Activated CD8-positive, alpha-beta T cell treated with anti-CD3 and anti-CD28 coated beads, Interleukin-2, amount 10 ng/mL, durations not matched to agents 7 days and 5 days (primary cell): ENCODE data around the gene PRXL2A. TPM values are rescaled to one million over a fixed set of nuclear protein-coding genes. Genes with fewer than 3 reads are reported as not detected.
A peak's percentile ranks its signal among the peaks of the same experiment; 100 is the strongest.
"Not testable (repeated sequence)": the region's sequence is repeated elsewhere in the genome, so short reads cannot be mapped to it uniquely, and the experiment has no call there.

Source experiments
- ATAC-seq: fragments of 150-1000 bp; cut with Tn5 transposase; one replicate; pipeline ENCODE4 v1.10.0; 2021; ENCODE audit warnings: moderate library complexity
- CTCF ChIA-PET: fragments of 350-600 bp; sonication (Branson Sonifier 250); formaldehyde crosslinking; loops from one replicate; lab custom pipeline; 2021; ENCODE audit warnings: antibody characterized with exemption; lab: Charles Lee
- POLR2A ChIA-PET: fragments of 350-600 bp; sonication (Branson Sonifier 250); formaldehyde crosslinking; loops from one replicate; lab custom pipeline; 2021; ENCODE audit warnings: antibody characterized with exemption; lab: Charles Lee
- DNase-seq: peaks from one replicate; pipeline ENCODE4 v3.0.0-alpha.2; 2020
- H3K27ac Mint-ChIP-seq: one replicate; pipeline ENCODE4 v1.8.0; 2021; ENCODE audit warnings: mild to moderate bottlenecking, mixed read lengths
- H3K27me3 Mint-ChIP-seq: one replicate; pipeline ENCODE4 v1.8.0; 2021; ENCODE audit warnings: low read depth, mixed read lengths
- H3K36me3 Mint-ChIP-seq: one replicate; pipeline ENCODE4 v1.8.0; 2021; ENCODE audit warnings: low read depth, mixed read lengths
- H3K4me1 Mint-ChIP-seq: one replicate; pipeline ENCODE4 v1.8.0; 2021; ENCODE audit warnings: low read depth, mixed read lengths
- H3K4me3 Mint-ChIP-seq: one replicate; pipeline ENCODE4 v1.8.0; 2021; ENCODE audit warnings: mild to moderate bottlenecking, mixed read lengths
- H3K9me3 Mint-ChIP-seq: one replicate; pipeline ENCODE4 v1.8.0; 2022; ENCODE audit warnings: mixed read lengths; ENCODE audit not compliant: insufficient read depth
- total RNA-seq, 2 experiments: library from RNA; stranded (reverse); gene quantifications; one replicate each; pipeline ENCODE4 v1.2.3, GENCODE V29; 2021

Gene PRXL2A
- total RNA-seq, 2 experiments from 2014 or later: 14.9 to 15.3 TPM

- ATAC-seq, POLR2A ChIA-PET: not testable (repeated sequence)
Measured at GRCh38 chr10:80480373-80480772, 72.0 kb downstream of the PRXL2A start.

GRCh38 chr10:80480852-80481251, 72.5 kb downstream of the PRXL2A start:
- Mint-ChIP-seq H3K4me3 (no peak overlapping the region), H3K9me3 (no peaks in the 10 kb centered on the region), H3K27ac (no peak overlapping the region), H3K4me1 (peaks cover 76% of the 10 kb centered on the region), H3K36me3 (peaks cover 75% of the 10 kb centered on the region), H3K27me3 (no peaks in the 10 kb centered on the region)
- POLR2A ChIA-PET: no interaction called here
- ATAC-seq (no peak), DNase-seq (no peak)
- CTCF ChIA-PET: interaction anchor here (1.1 to 2.1 kb wide), 2 partner anchors 24 to 36 kb away, joined by 4 to 9 read pairs; no protein-coding TSS in a partner anchor

More at GRCh38 chr10:80480373-80480772, 72.0 kb downstream of the PRXL2A start:
- not testable (repeated sequence) for H3K9me3 Mint-ChIP-seq, DNase-seq, H3K27ac Mint-ChIP-seq, H3K4me3 Mint-ChIP-seq, H3K27me3 Mint-ChIP-seq
- CTCF ChIA-PET: interaction anchor here (2.1 kb wide), 1 partner anchor 25 kb away, joined by 9 read pairs; no protein-coding TSS in a partner anchor
- Mint-ChIP-seq H3K4me1 (peaks cover 76% of the 10 kb centered on the region), H3K36me3 (peaks cover 74% of the 10 kb centered on the region)

GRCh38 chr10:80484243-80484642, 75.9 kb downstream of the PRXL2A start:
- ChIA-PET CTCF (interaction anchor here (0.9 to 2.4 kb wide), 7 partner anchors 13 to 106 kb away, joined by 3 to 13 read pairs (median 7); no protein-coding TSS in a partner anchor), POLR2A (interaction anchor here (1.4 to 9.7 kb wide), 3 partner anchors 14 to 25 kb away, joined by 3 to 67 read pairs (median 18); no protein-coding TSS in a partner anchor)
- H3K4me1 Mint-ChIP-seq: peaks cover 88% of the 10 kb centered on the region
- no peak for DNase-seq
- H3K27me3 Mint-ChIP-seq: no peaks in the 10 kb centered on the region
- H3K9me3 Mint-ChIP-seq: no peaks in the 10 kb centered on the region
- H3K36me3 Mint-ChIP-seq: peaks cover 65% of the 10 kb centered on the region
- peak overlapping the region; percentile 74 for H3K4me3 Mint-ChIP-seq
- H3K27ac Mint-ChIP-seq: peak overlapping the region; percentile 94
- no peak for ATAC-seq

- H3K36me3 Mint-ChIP-seq: peaks cover 66% of the 10 kb centered on the region
- ChIA-PET CTCF (interaction anchor here (1.2 to 2.6 kb wide), 6 partner anchors 10 to 40 kb away, joined by 4 to 13 read pairs (median 8); no protein-coding TSS in a partner anchor), POLR2A (interaction anchor here (1.4 to 9.7 kb wide), 3 partner anchors 13 to 25 kb away, joined by 3 to 67 read pairs (median 18); no protein-coding TSS in a partner anchor)
- H3K27ac Mint-ChIP-seq: peak overlapping the region; percentile 94
- H3K4me1 Mint-ChIP-seq: peaks cover 92% of the 10 kb centered on the region
- ATAC-seq: no peak
- no peaks in the 10 kb centered on the region for H3K27me3 Mint-ChIP-seq
- H3K4me3 Mint-ChIP-seq: peak overlapping the region; percentile 74
- no peaks in the 10 kb centered on the region for H3K9me3 Mint-ChIP-seq
- no peak for DNase-seq
Measured at GRCh38 chr10:80484676-80485075, 76.3 kb downstream of the PRXL2A start.

- Mint-ChIP-seq H3K27me3 (no peaks in the 10 kb centered on the region), H3K9me3 (no peaks in the 10 kb centered on the region), H3K36me3 (peaks cover 68% of the 10 kb centered on the region), H3K27ac (peak overlapping the region; percentile 94), H3K4me3 (peak overlapping the region; percentile 74), H3K4me1 (peaks cover 94% of the 10 kb centered on the region)
- ATAC-seq (no peak), DNase-seq (no peak)
- ChIA-PET CTCF (interaction anchor here (1.2 to 5.3 kb wide), 7 partner anchors 10 to 40 kb away, joined by 4 to 40 read pairs (median 9); no protein-coding TSS in a partner anchor), POLR2A (interaction anchor here (1.0 to 9.7 kb wide), 4 partner anchors 15 to 26 kb away, joined by 3 to 67 read pairs (median 35); no protein-coding TSS in a partner anchor)
Measured at GRCh38 chr10:80485076-80485945, 77.0 kb downstream of the PRXL2A start.

GRCh38 chr10:80485946-80486764, 77.8 kb downstream of the PRXL2A start:
- ATAC-seq: peak; percentile 8
- ChIA-PET CTCF (interaction anchor here (1.0 to 5.3 kb wide), 11 partner anchors 11 to 48 kb away, joined by 3 to 46 read pairs (median 12); no protein-coding TSS in a partner anchor), POLR2A (interaction anchor here (0.7 to 9.7 kb wide), 8 partner anchors 10 to 129 kb away, joined by 3 to 67 read pairs (median 12); no protein-coding TSS in a partner anchor)
- peaks cover 96% of the 10 kb centered on the region for H3K4me1 Mint-ChIP-seq
- H3K9me3 Mint-ChIP-seq: no peaks in the 10 kb centered on the region
- H3K27ac Mint-ChIP-seq: peak overlapping the region; percentile 94
- no peaks in the 10 kb centered on the region for H3K27me3 Mint-ChIP-seq
- peaks cover 69% of the 10 kb centered on the region for H3K36me3 Mint-ChIP-seq
- no peak for DNase-seq
- H3K4me3 Mint-ChIP-seq: peak overlapping the region; percentile 74

Other genes with a start within 250 kb of the PRXL2A start
- 100 to 1,000 TPM; 249 to 277 TPM for gene ANXA11, start 203.0 kb upstream of the PRXL2A start, total RNA-seq
- not detected for gene MAT1A, start 118.9 kb upstream of the PRXL2A start, total RNA-seq
- gene DYDC1, start 51.8 kb upstream of the PRXL2A start, total RNA-seq: not detected
- not detected for gene DYDC2, start 51.8 kb upstream of the PRXL2A start, total RNA-seq
- gene TSPAN14, start 45.8 kb downstream of the PRXL2A start, total RNA-seq: 100 to 1,000 TPM; 109 to 117 TPM
- gene SH2D4B, start 129.4 kb downstream of the PRXL2A start, total RNA-seq: under 1 TPM; 0.13 to 0.21 TPM